Measurements from ENCODE around the gene MGST3.
"Not testable (repeated sequence)": the region's sequence is repeated elsewhere in the genome, so short reads cannot be mapped to it uniquely, and the experiment has no call there.

MGST3 gene

GRCh38 chr1:165603810-165604209 is 27.2 kb upstream of the MGST3 start:
- H3K4me3 ChIP-seq: no peak overlapping the region
- H3K27ac ChIP-seq: no peak overlapping the region
- no peak overlapping the region for H3K9ac ChIP-seq
- no peaks in the 10 kb centered on the region for H3K36me3 ChIP-seq
- no peak for TF ChIP-seq Cebpa-rat (IDR thresholded peaks at IDR 0.05)
- H3K4me2 ChIP-seq: peak overlapping the region; percentile 23; the same call in 1 of the 2 replicates
- no peaks in the 10 kb centered on the region for H4K20me1 ChIP-seq
- no peaks in the 10 kb centered on the region for H3K9me3 ChIP-seq
- H3K4me1 ChIP-seq: peaks cover 29% of the 10 kb centered on the region
- H3K27me3 ChIP-seq: no peaks in the 10 kb centered on the region

- no peaks in the 10 kb centered on the region for H3K36me3 ChIP-seq
- no peak for TF ChIP-seq Cebpa-rat (IDR thresholded peaks at IDR 0.05)
- H3K27me3 ChIP-seq: no peaks in the 10 kb centered on the region
- peaks cover 19% of the 10 kb centered on the region for H3K4me1 ChIP-seq
- no peak overlapping the region for H3K27ac ChIP-seq
- H3K4me3 ChIP-seq: no peak overlapping the region
- H4K20me1 ChIP-seq: no peaks in the 10 kb centered on the region
- H3K9ac ChIP-seq: no peak overlapping the region
- H3K4me2 ChIP-seq: no peak overlapping the region
- no peaks in the 10 kb centered on the region for H3K9me3 ChIP-seq
These were observed 25.8 kb upstream of the MGST3 start for GRCh38 chr1:165605246-165605645.

GRCh38 chr1:165606676-165607075 is 24.4 kb upstream of the MGST3 start:
- H3K27me3 ChIP-seq, H3K9ac ChIP-seq, H3K36me3 ChIP-seq, H3K4me3 ChIP-seq, H3K9me3 ChIP-seq, H3K27ac ChIP-seq, H4K20me1 ChIP-seq: not testable (repeated sequence)
- Histone ChIP-seq H3K4me2 (peak overlapping the region; percentile 27; the same call in 1 of the 2 replicates), H3K4me1 (peaks cover 28% of the 10 kb centered on the region)

- Histone ChIP-seq H4K20me1 (no peaks in the 10 kb centered on the region), H3K9ac (no peak overlapping the region), H3K27me3 (no peaks in the 10 kb centered on the region), H3K4me2 (peak overlapping the region; percentile 15; the same call in 1 of the 2 replicates), H3K36me3 (no peaks in the 10 kb centered on the region), H3K4me3 (no peak overlapping the region), H3K4me1 (peaks cover 22% of the 10 kb centered on the region), H3K9me3 (peaks cover 16% of the 10 kb centered on the region), H3K27ac (no peak overlapping the region)
- no peak for TF ChIP-seq Cebpa-rat (IDR thresholded peaks at IDR 0.05)
These were observed 20.2 kb upstream of the MGST3 start for GRCh38 chr1:165610866-165611265.

GRCh38 chr1:165612062-165612461 is 19.0 kb upstream of the MGST3 start:
- no peaks in the 10 kb centered on the region for H4K20me1 ChIP-seq
- peak overlapping the region; percentile 7; the same call in 1 of the 2 replicates for H3K4me2 ChIP-seq
- no peak overlapping the region for H3K27ac ChIP-seq
- TF ChIP-seq Cebpa-rat (IDR thresholded peaks at IDR 0.05): no peak
- peaks cover 16% of the 10 kb centered on the region for H3K4me1 ChIP-seq
- peaks cover 16% of the 10 kb centered on the region for H3K9me3 ChIP-seq
- no peaks in the 10 kb centered on the region for H3K27me3 ChIP-seq
- no peak overlapping the region for H3K9ac ChIP-seq
- H3K36me3 ChIP-seq: no peaks in the 10 kb centered on the region
- H3K4me3 ChIP-seq: no peak overlapping the region

GRCh38 chr1:165616054-165616612 is 14.9 kb upstream of the MGST3 start:
- Histone ChIP-seq H4K20me1 (no peaks in the 10 kb centered on the region), H3K4me3 (no peak overlapping the region), H3K4me1 (peaks cover 7% of the 10 kb centered on the region), H3K9ac (no peak overlapping the region), H3K27ac (no peak overlapping the region), H3K4me2 (no peak overlapping the region), H3K36me3 (no peaks in the 10 kb centered on the region), H3K9me3 (peaks cover 16% of the 10 kb centered on the region), H3K27me3 (no peaks in the 10 kb centered on the region)
- no peak for TF ChIP-seq Cebpa-rat (IDR thresholded peaks at IDR 0.05)

GRCh38 chr1:165616987-165617546 is 14.0 kb upstream of the MGST3 start:
- peaks cover 2% of the 10 kb centered on the region for H3K4me1 ChIP-seq
- H3K27me3 ChIP-seq: no peaks in the 10 kb centered on the region
- no peak overlapping the region for H3K4me3 ChIP-seq
- no peak overlapping the region for H3K9ac ChIP-seq
- no peak overlapping the region for H3K4me2 ChIP-seq
- TF ChIP-seq Cebpa-rat (IDR thresholded peaks at IDR 0.05): no peak
- H3K9me3 ChIP-seq: peaks cover 16% of the 10 kb centered on the region
- no peak overlapping the region for H3K27ac ChIP-seq
- H3K36me3 ChIP-seq: no peaks in the 10 kb centered on the region
- H4K20me1 ChIP-seq: no peaks in the 10 kb centered on the region

GRCh38 chr1:165619647-165620151 is 11.3 kb upstream of the MGST3 start:
- Histone ChIP-seq H3K36me3 (no peaks in the 10 kb centered on the region), H3K27ac (no peak overlapping the region), H3K4me2 (no peak overlapping the region), H3K9me3 (peaks cover 2% of the 10 kb centered on the region; the same call in 1 of the 2 replicates), H3K27me3 (no peaks in the 10 kb centered on the region), H3K4me3 (no peak overlapping the region), H3K4me1 (no peaks in the 10 kb centered on the region), H4K20me1 (no peaks in the 10 kb centered on the region), H3K9ac (no peak overlapping the region)
- TF ChIP-seq Cebpa-rat (IDR thresholded peaks at IDR 0.05): no peak

- H3K9ac ChIP-seq: no peak overlapping the region
- H3K27ac ChIP-seq: no peak overlapping the region
- H3K27me3 ChIP-seq: no peaks in the 10 kb centered on the region
- no peaks in the 10 kb centered on the region for H3K4me1 ChIP-seq
- no peak overlapping the region for H3K4me3 ChIP-seq
- H3K9me3 ChIP-seq: no peaks in the 10 kb centered on the region
- TF ChIP-seq Cebpa-rat (IDR thresholded peaks at IDR 0.05): no peak
- H3K36me3 ChIP-seq: no peaks in the 10 kb centered on the region
- H4K20me1 ChIP-seq: no peaks in the 10 kb centered on the region
- H3K4me2 ChIP-seq: no peak overlapping the region
These were observed 7.4 kb upstream of the MGST3 start for GRCh38 chr1:165623624-165624023.

- Histone ChIP-seq H3K9ac (no peak overlapping the region), H3K4me3 (no peak overlapping the region), H3K36me3 (no peaks in the 10 kb centered on the region), H3K27ac (no peak overlapping the region), H3K9me3 (no peaks in the 10 kb centered on the region), H4K20me1 (no peaks in the 10 kb centered on the region), H3K27me3 (no peaks in the 10 kb centered on the region), H3K4me1 (no peaks in the 10 kb centered on the region), H3K4me2 (no peak overlapping the region)
- no peak for TF ChIP-seq Cebpa-rat (IDR thresholded peaks at IDR 0.05)
These were observed 6.6 kb upstream of the MGST3 start for GRCh38 chr1:165624441-165624840.
